H1 (cell line): ENCODE data around the gene NNMT. TPM values are rescaled to one million over a fixed set of nuclear protein-coding genes. Genes with fewer than 3 reads are reported as not detected.
A peak's percentile ranks its signal among the peaks of the same experiment; 100 is the strongest.

Experiments used
- CTCF ChIA-PET: fragments of 300-600 bp; sonication (Branson Sonifier 250); formaldehyde crosslinking; loops from one replicate; lab custom pipeline; 2021; ENCODE audit not compliant: partially characterized antibody; lab: Charles Lee
- POLR2A ChIA-PET: fragments of 300-600 bp; sonication (Branson Sonifier 250); formaldehyde crosslinking; loops from one replicate; lab custom pipeline; 2021; ENCODE audit warnings: inconsistent platforms; ENCODE audit not compliant: partially characterized antibody; lab: Charles Lee
- DNase-seq, 2 experiments: peaks; one replicate each; pipeline versions ENCODE4 v3.0.0 to v3.0.0-alpha.2; 2010 to 2022; ENCODE audit warnings: low spot score in 2 of 2, low read depth in 1 of 2, mixed read lengths in 1 of 2
- FAIRE-seq: peaks from 2 replicates; lab custom pipeline; 2011; peaks lifted over from hg19 to GRCh38; lab: Jason Lieb, UNC
- H2AFZ ChIP-seq: 2 replicates; pipeline ENCODE4 v1.8.1; 2012; ENCODE audit warnings: low read length, inconsistent platforms
- H2AK5ac ChIP-seq: 2 replicates; pipeline ENCODE4 v1.6.1; 2013; ENCODE audit warnings: low read depth, low read length
- H2BK120ac ChIP-seq: replicated peaks from 2 replicates; pipeline ENCODE3; 2013; ENCODE audit warnings: low read depth, low read length, inconsistent platforms
- H2BK12ac ChIP-seq: 2 replicates; pipeline ENCODE4 v1.6.1; 2013; ENCODE audit warnings: low read depth, low read length
- H2BK15ac ChIP-seq: 2 replicates; pipeline ENCODE4 v1.6.1; 2013; ENCODE audit warnings: low read length
- H2BK20ac ChIP-seq: 2 replicates; pipeline ENCODE4 v1.6.1; 2013; ENCODE audit warnings: low read length
- H2BK5ac ChIP-seq: 2 replicates; pipeline ENCODE4 v1.6.1; 2013; ENCODE audit warnings: low read depth, low read length
- H3K14ac ChIP-seq: 2 replicates; pipeline ENCODE4 v1.6.1; 2013; ENCODE audit warnings: inconsistent platforms; ENCODE audit not compliant: insufficient read length
- H3K18ac ChIP-seq: 2 replicates; pipeline ENCODE4 v1.6.1; 2013; ENCODE audit warnings: low read length; ENCODE audit errors: extremely low read depth
- H3K23ac ChIP-seq: 2 replicates; pipeline ENCODE4 v1.6.1; 2013; ENCODE audit warnings: inconsistent platforms; ENCODE audit not compliant: insufficient read length
- H3K23me2 ChIP-seq: 2 replicates; pipeline ENCODE4 v1.6.1; 2013; ENCODE audit warnings: low read depth, low read length
- H3K27ac ChIP-seq: 2 replicates; pipeline ENCODE4 v1.6.1; 2011; ENCODE audit warnings: low read depth, low read length, inconsistent platforms
- H3K27me3 ChIP-seq, 4 experiments: replicated peaks in 1 of 4; 1 replicate in 1 of 4; 2 replicates in 3 of 4; pipeline versions ENCODE4 v1.6.1 to v1.8.1; 2011 to 2013; ENCODE audit warnings: low read length in 3 of 4, mild to moderate bottlenecking in 3 of 4, inconsistent platforms in 2 of 4, mixed read lengths in 2 of 4, moderate library complexity in 1 of 4; ENCODE audit not compliant: control insufficient read depth in 3 of 4, insufficient read depth in 3 of 4; ENCODE audit errors: extremely low read depth in 1 of 4
- H3K36me3 ChIP-seq, 4 experiments: 2 replicates each; pipeline versions ENCODE4 v1.6.1 to v1.8.1; 2011 to 2013; ENCODE audit warnings: mild to moderate bottlenecking in 4 of 4, low read length in 3 of 4, moderate library complexity in 2 of 4, control low read depth in 1 of 4, inconsistent platforms in 1 of 4; ENCODE audit not compliant: insufficient read depth in 4 of 4, control insufficient read depth in 2 of 4
- H3K4ac ChIP-seq: replicated peaks from 2 replicates; pipeline ENCODE3; 2013; ENCODE audit warnings: low read length, low read depth, mixed read lengths, inconsistent platforms; ENCODE audit not compliant: insufficient read length
- H3K4me1 ChIP-seq, 4 experiments: replicated peaks in 1 of 4; 1 replicate in 1 of 4; 2 replicates in 3 of 4; pipeline versions ENCODE4 v1.6.1 to v1.8.1; 2011 to 2013; ENCODE audit warnings: low read length in 3 of 4, inconsistent platforms in 2 of 4, mixed read lengths in 1 of 4; ENCODE audit not compliant: insufficient read depth in 4 of 4, control insufficient read depth in 3 of 4
- H3K4me2 ChIP-seq, 2 experiments: 2 replicates each; pipeline versions ENCODE4 v1.6.1 to v1.8.1; 2011 to 2013; ENCODE audit warnings: low read depth in 2 of 2, low read length in 2 of 2, control low read depth in 1 of 2, inconsistent platforms in 1 of 2, mild to moderate bottlenecking in 1 of 2; ENCODE audit not compliant: insufficient read depth in 1 of 2
- H3K4me3 ChIP-seq, 4 experiments: fragments of 200-600, 300-600 bp in 1 of 4; sonication (generic), shearing (Covaris generic), sonication (Bioruptor Twin) in 1 of 4; 2 replicates each; pipeline versions ENCODE4 v1.5.1 to v1.8.1; 2011 to 2016; ENCODE audit warnings: low read length in 4 of 4, low read depth in 3 of 4, control low read depth in 2 of 4, inconsistent platforms in 2 of 4, mild to moderate bottlenecking in 2 of 4, mixed read lengths in 1 of 4, moderate library complexity in 1 of 4; ENCODE audit not compliant: insufficient read depth in 2 of 4; ENCODE audit errors: extremely low read depth in 1 of 4
- H3K56ac ChIP-seq: replicated peaks from 2 replicates; pipeline ENCODE3; 2013; ENCODE audit warnings: low read depth, mild to moderate bottlenecking, mixed read lengths, low read length, inconsistent platforms; ENCODE audit not compliant: insufficient read length
- H3K79me1 ChIP-seq: 2 replicates; pipeline ENCODE4 v1.6.1; 2013; ENCODE audit warnings: low read depth, low read length, control low read depth
- H3K79me2 ChIP-seq, 2 experiments: 2 replicates each; pipeline versions ENCODE4 v1.6.1 to v1.8.1; 2012 to 2013; ENCODE audit warnings: low read length in 2 of 2, mild to moderate bottlenecking in 2 of 2, inconsistent platforms in 1 of 2; ENCODE audit not compliant: insufficient read depth in 2 of 2, control insufficient read depth in 1 of 2
- H3K9ac ChIP-seq, 4 experiments: replicated peaks in 1 of 4; 1 replicate in 1 of 4; 2 replicates in 3 of 4; pipeline versions ENCODE4 v1.6.1 to v1.8.1; 2011 to 2013; ENCODE audit warnings: low read depth in 3 of 4, low read length in 3 of 4, control low read depth in 2 of 4, mild to moderate bottlenecking in 2 of 4, moderate library complexity in 2 of 4, inconsistent platforms in 1 of 4; ENCODE audit errors: extremely low read depth in 1 of 4
- H3K9me3 ChIP-seq, 2 experiments: 2 replicates each; pipeline versions ENCODE4 v1.6.1 to v1.8.1; 2012 to 2013; ENCODE audit warnings: mild to moderate bottlenecking in 2 of 2, moderate library complexity in 2 of 2, control low read depth in 1 of 2, inconsistent platforms in 1 of 2, low read depth in 1 of 2, low read length in 1 of 2, mixed read lengths in 1 of 2; ENCODE audit not compliant: insufficient read depth in 2 of 2
- H4K20me1 ChIP-seq, 2 experiments: replicated peaks in 1 of 2; 2 replicates each; pipeline versions ENCODE3 to v1.8.1; 2011 to 2013; ENCODE audit warnings: inconsistent platforms in 2 of 2, low read length in 2 of 2, mild to moderate bottlenecking in 1 of 2; ENCODE audit not compliant: insufficient read depth in 2 of 2, control insufficient read depth in 1 of 2
- H4K5ac ChIP-seq: 2 replicates; pipeline ENCODE4 v1.6.1; 2013; ENCODE audit warnings: low read length, low read depth, mixed read lengths, inconsistent platforms; ENCODE audit not compliant: insufficient read length
- H4K8ac ChIP-seq: 2 replicates; pipeline ENCODE4 v1.8.0; 2013; ENCODE audit warnings: mild to moderate bottlenecking, moderate library complexity, low read length, inconsistent platforms; ENCODE audit not compliant: insufficient read depth; ENCODE audit errors: extremely low read depth
- H4K91ac ChIP-seq: replicated peaks from 2 replicates; pipeline ENCODE3; 2013; ENCODE audit warnings: low read length, mixed read lengths, inconsistent platforms; ENCODE audit not compliant: insufficient read length
- RBBP5 ChIP-seq: IDR thresholded peaks from 2 replicates; pipeline ENCODE4 v1.7.1; 2012; ENCODE audit warnings: low read depth, mild to moderate bottlenecking, inconsistent platforms, low read length, moderate library complexity, borderline replicate concordance
- WGBS, 2 experiments: shearing (Covaris generic) in 1 of 2; methylation state at CpG; one replicate each; pipeline versions ENCODE4 v1.1.6 to v1.1.7; 2013 to 2015; ENCODE audit warnings: low lambda C conversion rate in 2 of 2, mixed read lengths in 2 of 2, inconsistent platforms in 1 of 2, low coverage in 1 of 2, missing lambda C conversion rate in 1 of 2; ENCODE audit not compliant: insufficient replicate concordance in 2 of 2, insufficient coverage in 1 of 2, insufficient read length in 1 of 2; ENCODE audit errors: extremely low coverage in 1 of 2, missing lambda C conversion rate in 1 of 2; 5-methylcytosine and 5-hydroxymethylcytosine counted together
- polyA plus RNA-seq, 7 experiments: library from polyadenylated mRNA; depleted of rRNA in 3 of 7; stranded (reverse) in 5 of 7; unstranded in 2 of 7; fragments of >200 nt in 5 of 7; fragments of 200-250 nt in 2 of 7; gene quantifications; 1 replicate in 5 of 7; 2 replicates in 1 of 7; 4 replicates in 1 of 7; pipeline versions ENCODE4 v1.2.1 to v1.2.3, GENCODE V29; 2011 to 2013; ENCODE audit warnings: missing spikeins in 2 of 7, mixed read lengths in 2 of 7
- total RNA-seq: library from RNA; stranded (reverse); fragmentation: NEBNext Ultra II Directional; extraction: Animal tissue kit (Norgen Biotek cat#: 25700); gene quantifications from 2 replicates; pipeline ENCODE4 v1.2.1, GENCODE V29; 2021

The NNMT gene
- total and polyA plus RNA-seq, 2 of the 8 experiments (the other 6 are each of a cell fraction or from before 2014, with no cell fraction given): not detected

GRCh38 chr11:114278342-114279065 lies 17.7 kb upstream of the NNMT start:
- Histone ChIP-seq H3K14ac (no peak overlapping the region), H3K4ac (no peak overlapping the region), H3K36me3 (no peaks in the 10 kb centered on the region), H3K4me1 (peaks cover 0 to 4% (median 0%) of the 10 kb centered on the region in 4 experiments; a peak in 2 of 7 replicates), H2BK12ac (no peak overlapping the region), H4K91ac (no peak overlapping the region), H4K20me1 (no peaks in the 10 kb centered on the region), H2AFZ (no peak overlapping the region), H2BK5ac (no peak overlapping the region), H2BK15ac (no peak overlapping the region), H3K23me2 (no peaks in the 10 kb centered on the region), H2BK20ac (no peak overlapping the region), H3K9ac (no peak overlapping the region), H3K4me3 (no peak overlapping the region), H2BK120ac (no peak overlapping the region), H3K18ac (no peak overlapping the region), H3K4me2 (no peak overlapping the region), H2AK5ac (no peak overlapping the region), H3K79me2 (no peaks in the 10 kb centered on the region), H3K27ac (no peak overlapping the region), H3K27me3 (peaks cover 0 to 1% (median 0%) of the 10 kb centered on the region in 4 experiments; a peak in 1 of 7 replicates), H3K9me3 (no peaks in the 10 kb centered on the region), H3K56ac (no peak overlapping the region), H3K79me1 (no peaks in the 10 kb centered on the region), H4K8ac (no peak overlapping the region), H4K5ac (no peak overlapping the region), H3K23ac (no peak overlapping the region)
- FAIRE-seq (no peak), DNase-seq (peak in 1 of 2 experiments; percentile 22)
- ChIA-PET CTCF (interaction anchor here (0.9 to 12.4 kb wide), 10 partner anchors 10 to 460 kb away, joined by 3 to 123 read pairs (median 4); no protein-coding TSS in a partner anchor), POLR2A (interaction anchor here (0.6 kb wide), 1 partner anchor 259 kb away, joined by 3 read pairs; no protein-coding TSS in a partner anchor)
- WGBS, 2 experiments: 87% methylated on average over 4 of the region's 4 CpGs; no CpG with 5 or more reads in 1 of the 2 experiments
- TF ChIP-seq RBBP5: no peak
